GM12878 (cell line): ENCODE results near the gene UBE2E2. TPM values are rescaled to one million over a fixed set of nuclear protein-coding genes. Genes with fewer than 3 reads are reported as not detected.

Source experiments
- CHD4 ChIP-seq: fragments of 200-600 bp; sonication (generic); IDR thresholded peaks from 2 replicates; pipeline ENCODE4 v1.6.1; 2016; ENCODE audit warnings: mild to moderate bottlenecking
- EZH2 ChIP-seq: IDR thresholded peaks from 2 replicates; pipeline ENCODE4 v1.6.1; 2012; ENCODE audit warnings: low read depth, mild to moderate bottlenecking, control low read depth, inconsistent platforms, low read length, borderline replicate concordance; ENCODE audit not compliant: control insufficient read depth
- MEF2B ChIP-seq: fragments of 450-650 bp; IDR thresholded peaks from 2 replicates; pipeline ENCODE4 v1.6.1; 2018; ENCODE audit warnings: mild to moderate bottlenecking, moderate library complexity; ENCODE audit not compliant: partially characterized antibody, poor library complexity, severe bottlenecking
- NKRF ChIP-seq: fragments of 450-650 bp; conservative IDR thresholded peaks from 2 replicates; pipeline ENCODE4 v1.6.1; 2017; ENCODE audit warnings: mild to moderate bottlenecking, moderate library complexity
- polyA plus RNA-seq, 11 experiments: library from polyadenylated mRNA; depleted of rRNA in 4 of 11; unstranded in 6 of 11; stranded (reverse) in 5 of 11; fragments of >200 nt; fragmentation: Nextera tagmentation in 4 of 11; fragmentation: Illumina TruSeq in 1 of 11; extraction: Ambion mirVana in 4 of 11; extraction: Trizol in 1 of 11; gene quantifications; 1 replicate in 1 of 11; 2 replicates in 10 of 11; pipeline versions ENCODE4 v1.2.1 to v1.2.3, GENCODE V29; 2011 to 2016; ENCODE audit warnings: inconsistent platforms in 2 of 11, missing spikeins in 2 of 11, low read depth in 1 of 11
- total RNA-seq, 4 experiments: library from RNA; depleted of rRNA in 3 of 4; stranded (reverse); fragments of >200 nt in 3 of 4; fragmentation: Illumina TruSeq in 1 of 4; extraction: Trizol in 1 of 4; gene quantifications; 2 replicates each; pipeline versions ENCODE4 v1.2.1 to v1.2.3, GENCODE V29; 2013 to 2021
- TF ChIP-seq, protein P1 (sequence below): fragments of 450-650 bp; IDR thresholded peaks from 2 replicates; pipeline ENCODE4 v1.6.1; 2017; ENCODE audit warnings: mild to moderate bottlenecking, moderate library complexity

The UBE2E2 gene
- total and polyA plus RNA-seq, 10 of the 15 experiments (the other 5 are each of a cell fraction or from before 2014, with no cell fraction given) = 8.7 to 71.0 (median 36.4) TPM

DNA sequence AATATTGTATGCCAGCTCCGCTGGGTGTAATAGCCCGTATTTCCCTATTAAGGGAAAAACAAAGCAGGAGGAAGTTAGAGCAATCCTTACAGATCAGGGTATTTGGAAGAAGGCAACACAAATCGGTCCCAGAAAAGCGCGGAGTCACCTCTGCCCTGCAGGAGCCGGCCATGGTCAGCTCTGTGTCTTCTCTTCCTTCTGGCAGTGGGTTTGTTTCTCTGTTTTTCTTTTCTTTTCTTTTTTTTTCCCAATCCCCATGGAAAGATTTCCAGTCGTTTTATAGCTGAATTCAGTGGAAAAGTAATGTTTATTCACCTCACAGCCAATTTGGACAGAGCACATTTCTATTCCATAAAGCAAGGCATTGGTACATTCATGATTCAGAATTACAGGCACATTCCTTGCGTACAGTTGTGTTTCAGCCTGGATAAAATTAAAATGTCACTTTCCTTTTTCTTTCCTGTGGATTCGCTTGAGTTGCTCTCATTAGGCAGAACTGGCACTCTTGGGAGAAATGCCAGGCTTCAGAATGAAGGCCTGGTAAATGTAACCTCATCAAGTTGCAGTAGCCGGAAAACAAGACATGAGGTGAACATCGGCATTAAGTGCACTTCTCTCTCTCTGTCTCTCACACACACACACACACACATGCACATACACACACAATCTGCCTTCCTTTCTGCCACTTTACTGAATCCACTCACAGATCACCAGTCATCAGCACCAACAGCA lies 398.1 kb downstream of the UBE2E2 start (continued):
- TF ChIP-seq, protein P1, sequence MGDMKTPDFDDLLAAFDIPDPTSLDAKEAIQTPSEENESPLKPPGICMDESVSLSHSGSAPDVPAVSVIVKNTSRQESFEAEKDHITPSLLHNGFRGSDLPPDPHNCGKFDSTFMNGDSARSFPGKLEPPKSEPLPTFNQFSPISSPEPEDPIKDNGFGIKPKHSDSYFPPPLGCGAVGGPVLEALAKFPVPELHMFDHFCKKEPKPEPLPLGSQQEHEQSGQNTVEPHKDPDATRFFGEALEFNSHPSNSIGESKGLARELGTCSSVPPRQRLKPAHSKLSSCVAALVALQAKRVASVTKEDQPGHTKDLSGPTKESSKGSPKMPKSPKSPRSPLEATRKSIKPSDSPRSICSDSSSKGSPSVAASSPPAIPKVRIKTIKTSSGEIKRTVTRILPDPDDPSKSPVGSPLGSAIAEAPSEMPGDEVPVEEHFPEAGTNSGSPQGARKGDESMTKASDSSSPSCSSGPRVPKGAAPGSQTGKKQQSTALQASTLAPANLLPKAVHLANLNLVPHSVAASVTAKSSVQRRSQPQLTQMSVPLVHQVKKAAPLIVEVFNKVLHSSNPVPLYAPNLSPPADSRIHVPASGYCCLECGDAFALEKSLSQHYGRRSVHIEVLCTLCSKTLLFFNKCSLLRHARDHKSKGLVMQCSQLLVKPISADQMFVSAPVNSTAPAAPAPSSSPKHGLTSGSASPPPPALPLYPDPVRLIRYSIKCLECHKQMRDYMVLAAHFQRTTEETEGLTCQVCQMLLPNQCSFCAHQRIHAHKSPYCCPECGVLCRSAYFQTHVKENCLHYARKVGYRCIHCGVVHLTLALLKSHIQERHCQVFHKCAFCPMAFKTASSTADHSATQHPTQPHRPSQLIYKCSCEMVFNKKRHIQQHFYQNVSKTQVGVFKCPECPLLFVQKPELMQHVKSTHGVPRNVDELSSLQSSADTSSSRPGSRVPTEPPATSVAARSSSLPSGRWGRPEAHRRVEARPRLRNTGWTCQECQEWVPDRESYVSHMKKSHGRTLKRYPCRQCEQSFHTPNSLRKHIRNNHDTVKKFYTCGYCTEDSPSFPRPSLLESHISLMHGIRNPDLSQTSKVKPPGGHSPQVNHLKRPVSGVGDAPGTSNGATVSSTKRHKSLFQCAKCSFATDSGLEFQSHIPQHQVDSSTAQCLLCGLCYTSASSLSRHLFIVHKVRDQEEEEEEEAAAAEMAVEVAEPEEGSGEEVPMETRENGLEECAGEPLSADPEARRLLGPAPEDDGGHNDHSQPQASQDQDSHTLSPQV = no peak
- no peak for TF ChIP-seq MEF2B
- TF ChIP-seq EZH2 = no peak
- TF ChIP-seq CHD4 = no peak
- no peak for TF ChIP-seq NKRF
